Hepatocyte (in vitro differentiated cells): ENCODE results near the gene IMPDH2. TPM values are rescaled to one million over a fixed set of nuclear protein-coding genes. Genes with fewer than 3 reads are reported as not detected.
A peak's percentile ranks its signal among the peaks of the same experiment; 100 is the strongest.

Source experiments
- DNase-seq: peaks from one replicate; pipeline ENCODE4 v3.0.0-alpha.2; 2016; ENCODE audit warnings: low spot score
- H2AFZ ChIP-seq: fragments of 200-600 bp; sonication (generic); 2 replicates; pipeline ENCODE4 v1.6.0; 2016; ENCODE audit warnings: antibody characterized with exemption, mild to moderate bottlenecking
- H3K27ac ChIP-seq: fragments of 200-600 bp; sonication (generic); 2 replicates; pipeline ENCODE4 v1.5.1; 2016; ENCODE audit warnings: mild to moderate bottlenecking
- H3K27me3 ChIP-seq: fragments of 200-600 bp; sonication (generic); 2 replicates; pipeline ENCODE4 v1.6.1; 2016
- H3K36me3 ChIP-seq: fragments of 200-600 bp; sonication (generic); replicated peaks from 2 replicates; pipeline ENCODE4 v1.5.1; 2016; ENCODE audit warnings: low read depth; ENCODE audit not compliant: insufficient read depth
- H3K4me1 ChIP-seq: fragments of 200-600 bp; sonication (generic); 2 replicates; pipeline ENCODE4 v1.5.1; 2016; ENCODE audit warnings: mild to moderate bottlenecking, moderate library complexity; ENCODE audit not compliant: insufficient read depth
- H3K4me2 ChIP-seq: fragments of 200-600 bp; sonication (generic); 2 replicates; pipeline ENCODE4 v1.6.0; 2016
- H3K4me3 ChIP-seq: fragments of 200-600 bp; sonication (generic); 2 replicates; pipeline ENCODE4 v1.5.1; 2016; ENCODE audit warnings: mild to moderate bottlenecking
- H3K79me2 ChIP-seq: fragments of 200-600 bp; sonication (generic); 2 replicates; pipeline ENCODE4 v1.6.0; 2017; ENCODE audit warnings: mild to moderate bottlenecking
- H3K9me2 ChIP-seq: fragments of 200-600 bp; sonication (generic); replicated peaks from 2 replicates; pipeline ENCODE4 v1.6.0; 2017; ENCODE audit warnings: mild to moderate bottlenecking; ENCODE audit not compliant: insufficient read depth
- H3K9me3 ChIP-seq: fragments of 200-600 bp; sonication (generic); 2 replicates; pipeline ENCODE4 v1.5.1; 2016; ENCODE audit warnings: low read depth, mild to moderate bottlenecking
- H4K20me1 ChIP-seq: fragments of 200-600 bp; sonication (generic); 2 replicates; pipeline ENCODE4 v1.6.0; 2016; ENCODE audit warnings: mild to moderate bottlenecking; ENCODE audit not compliant: insufficient read depth, poor library complexity, severe bottlenecking
- EZH2 ChIP-seq: fragments of 200-600 bp; sonication (generic); IDR thresholded peaks from 2 replicates; pipeline ENCODE4 v1.6.1; 2016; ENCODE audit warnings: antibody characterized with exemption, mild to moderate bottlenecking, borderline replicate concordance
- EZH2phosphoT487 ChIP-seq: fragments of 200-600 bp; sonication (generic); IDR thresholded peaks from one replicate; pipeline ENCODE4 v1.6.1; 2018; ENCODE audit warnings: antibody characterized with exemption, mild to moderate bottlenecking, low read depth, moderate library complexity; ENCODE audit not compliant: unreplicated experiment, severe bottlenecking
- WGBS: methylation state at CpG from one replicate; pipeline ENCODE4 v1.1.6; 2016; ENCODE audit warnings: low lambda C conversion rate; ENCODE audit errors: missing lambda C conversion rate; 5-methylcytosine and 5-hydroxymethylcytosine counted together
- polyA plus RNA-seq: library from polyadenylated mRNA; unstranded; fragments of >200 nt; fragmentation: Nextera tagmentation; extraction: Ambion mirVana; gene quantifications from 2 replicates; pipeline ENCODE4 v1.2.1, GENCODE V29; 2016
- total RNA-seq: library from RNA; depleted of rRNA; stranded (reverse); fragments of >200 nt; gene quantifications from 2 replicates; pipeline ENCODE4 v1.2.3, GENCODE V29; 2014
- TF ChIP-seq, protein P1 (sequence below): fragments of 200-600 bp; sonication (generic); IDR thresholded peaks from 2 replicates; pipeline ENCODE4 v1.5.1; 2016; ENCODE audit warnings: antibody characterized with exemption, mild to moderate bottlenecking; ENCODE audit not compliant: poor library complexity

Gene IMPDH2
- total and polyA plus RNA-seq, 2 experiments from 2014 or later, result 115 to 180 TPM

DNA sequence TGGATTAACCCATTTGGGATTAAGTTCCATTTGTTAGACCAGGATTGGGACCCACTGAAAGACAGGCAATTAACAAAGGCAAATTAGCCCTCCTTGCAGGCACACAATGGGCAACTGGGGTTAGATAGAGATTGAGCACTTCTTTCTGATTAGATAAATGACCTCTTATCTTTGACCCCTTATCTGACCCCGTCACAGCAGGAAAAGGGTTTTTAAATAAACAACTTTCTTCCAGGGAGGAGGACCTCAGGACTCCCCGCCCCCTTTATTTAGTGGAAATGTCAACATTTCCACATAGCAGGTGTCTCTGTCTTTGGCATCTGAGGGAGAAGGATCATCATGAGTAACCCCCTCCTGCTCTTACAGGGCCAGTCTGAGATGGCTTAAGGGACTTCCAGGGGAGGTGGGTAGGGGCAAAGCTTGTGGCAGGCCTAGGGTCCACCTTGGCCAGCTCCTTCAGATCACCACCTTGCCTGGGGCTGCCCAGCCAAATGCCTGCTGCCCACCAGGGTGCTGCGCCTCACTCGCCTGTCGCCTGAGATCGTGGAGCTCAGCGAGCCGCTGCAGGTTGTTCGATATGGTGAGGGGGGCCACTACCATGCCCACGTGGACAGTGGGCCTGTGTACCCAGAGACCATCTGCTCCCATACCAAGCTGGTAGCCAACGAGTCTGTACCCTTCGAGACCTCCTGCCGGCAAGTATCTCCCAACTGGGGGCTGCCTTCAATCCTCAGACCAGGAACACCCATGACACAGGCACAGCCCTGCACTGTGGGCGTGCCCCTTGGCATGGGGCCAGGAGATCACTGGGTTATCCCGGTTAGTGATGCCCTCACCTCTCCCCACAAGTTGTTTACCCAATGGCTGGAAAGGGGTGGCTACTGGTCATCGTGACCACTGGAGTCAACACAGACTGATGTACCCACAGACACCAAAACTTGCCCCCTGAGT, 24.6 kb downstream of the IMPDH2 start:
- DNase-seq, result no peak
- H3K4me2 ChIP-seq, result no peak overlapping the region
- TF ChIP-seq, protein P1, sequence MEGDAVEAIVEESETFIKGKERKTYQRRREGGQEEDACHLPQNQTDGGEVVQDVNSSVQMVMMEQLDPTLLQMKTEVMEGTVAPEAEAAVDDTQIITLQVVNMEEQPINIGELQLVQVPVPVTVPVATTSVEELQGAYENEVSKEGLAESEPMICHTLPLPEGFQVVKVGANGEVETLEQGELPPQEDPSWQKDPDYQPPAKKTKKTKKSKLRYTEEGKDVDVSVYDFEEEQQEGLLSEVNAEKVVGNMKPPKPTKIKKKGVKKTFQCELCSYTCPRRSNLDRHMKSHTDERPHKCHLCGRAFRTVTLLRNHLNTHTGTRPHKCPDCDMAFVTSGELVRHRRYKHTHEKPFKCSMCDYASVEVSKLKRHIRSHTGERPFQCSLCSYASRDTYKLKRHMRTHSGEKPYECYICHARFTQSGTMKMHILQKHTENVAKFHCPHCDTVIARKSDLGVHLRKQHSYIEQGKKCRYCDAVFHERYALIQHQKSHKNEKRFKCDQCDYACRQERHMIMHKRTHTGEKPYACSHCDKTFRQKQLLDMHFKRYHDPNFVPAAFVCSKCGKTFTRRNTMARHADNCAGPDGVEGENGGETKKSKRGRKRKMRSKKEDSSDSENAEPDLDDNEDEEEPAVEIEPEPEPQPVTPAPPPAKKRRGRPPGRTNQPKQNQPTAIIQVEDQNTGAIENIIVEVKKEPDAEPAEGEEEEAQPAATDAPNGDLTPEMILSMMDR, result no peak
- TF ChIP-seq EZH2 (no peak), EZH2phosphoT487 (no peak)
- peaks cover 21% of the 10 kb centered on the region for H3K79me2 ChIP-seq
- H3K9me2 ChIP-seq, result no peaks in the 10 kb centered on the region
- H3K27me3 ChIP-seq, result no peaks in the 10 kb centered on the region
- H3K9me3 ChIP-seq, result no peaks in the 10 kb centered on the region
- no peak overlapping the region for H2AFZ ChIP-seq
- WGBS, result 90% methylated on average over 16 of the region's 16 CpGs
- no peak overlapping the region for H3K4me3 ChIP-seq
- no peak overlapping the region for H3K27ac ChIP-seq
- peaks cover 18% of the 10 kb centered on the region for H4K20me1 ChIP-seq
- no peaks in the 10 kb centered on the region for H3K36me3 ChIP-seq
- H3K4me1 ChIP-seq, result peaks cover 13% of the 10 kb centered on the region

DNA sequence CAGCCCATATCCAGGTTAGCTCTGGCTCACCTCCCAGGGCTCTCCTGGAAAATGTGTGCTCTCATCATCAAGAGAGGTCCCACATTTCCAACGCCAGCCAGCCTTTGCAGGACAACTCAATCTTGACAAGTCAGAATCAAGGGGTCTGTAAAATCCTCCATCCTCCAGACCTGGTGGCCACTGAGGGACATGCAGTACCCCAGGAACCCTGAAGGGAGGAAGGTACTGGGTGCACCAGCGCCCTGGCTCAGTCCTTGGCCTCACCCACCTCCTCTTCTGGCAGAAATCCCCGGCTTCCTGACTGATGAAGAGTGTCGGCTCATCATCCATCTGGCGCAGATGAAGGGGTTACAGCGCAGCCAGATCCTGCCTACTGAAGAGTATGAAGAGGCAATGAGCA, 28.0 kb downstream of the IMPDH2 start:
- WGBS, result 97% methylated on average over 6 of the region's 6 CpGs
- Histone ChIP-seq H3K36me3 (no peaks in the 10 kb centered on the region), H3K27ac (no peak overlapping the region), H3K9me3 (no peaks in the 10 kb centered on the region), H3K4me3 (no peak overlapping the region), H3K4me1 (peaks cover 23% of the 10 kb centered on the region), H3K79me2 (no peaks in the 10 kb centered on the region), H2AFZ (no peak overlapping the region), H4K20me1 (no peaks in the 10 kb centered on the region), H3K27me3 (no peaks in the 10 kb centered on the region), H3K9me2 (no peaks in the 10 kb centered on the region), H3K4me2 (no peak overlapping the region)
- no peak for DNase-seq
- TF ChIP-seq EZH2, result no peak
- TF ChIP-seq, protein P1, result no peak
- no peak for TF ChIP-seq EZH2phosphoT487

DNA sequence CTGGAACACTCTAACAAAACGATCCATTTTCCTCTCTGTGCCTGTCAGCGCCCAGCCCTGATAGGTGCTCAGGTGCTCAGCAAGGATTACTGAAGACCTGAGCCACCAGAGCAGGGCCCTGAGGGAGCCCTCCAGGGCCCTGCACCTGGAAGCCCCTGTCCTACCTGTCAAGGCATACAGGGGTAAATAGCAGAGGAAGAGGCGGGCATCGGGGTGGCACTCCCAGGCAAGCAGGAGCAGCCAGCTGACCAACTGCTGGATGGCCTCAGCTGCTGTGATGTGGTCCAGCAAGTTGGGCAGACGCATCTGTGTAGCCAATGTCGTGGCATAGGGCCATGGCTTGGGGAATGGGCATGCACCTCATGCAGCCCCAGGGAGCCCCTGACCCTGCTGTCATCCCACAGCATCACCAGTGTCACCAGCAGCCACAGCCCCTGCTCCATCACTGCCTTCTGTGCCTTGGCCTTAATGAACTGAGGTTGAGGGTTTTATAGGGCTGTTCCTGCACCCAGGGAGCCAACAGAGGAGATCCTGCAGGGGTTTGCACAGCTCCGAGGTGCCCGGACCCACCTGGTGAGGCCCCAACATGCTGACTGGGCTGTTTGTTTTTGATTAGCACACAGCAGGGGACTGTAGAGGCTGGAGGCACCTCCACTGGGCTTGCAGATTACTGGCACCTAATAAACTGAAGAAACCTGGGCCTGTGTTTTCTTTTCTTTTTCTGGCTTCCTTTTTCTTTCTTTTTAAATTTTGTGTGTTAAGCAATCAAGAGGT, 29.9 kb downstream of the IMPDH2 start:
- no peak for DNase-seq
- Histone ChIP-seq H3K4me3 (no peak overlapping the region), H3K27ac (peak overlapping the region; percentile 72), H3K79me2 (no peaks in the 10 kb centered on the region), H3K9me2 (no peaks in the 10 kb centered on the region), H3K9me3 (no peaks in the 10 kb centered on the region), H2AFZ (no peak overlapping the region), H3K4me2 (peak overlapping the region; percentile 41), H3K36me3 (no peaks in the 10 kb centered on the region), H3K27me3 (no peaks in the 10 kb centered on the region), H3K4me1 (peaks cover 23% of the 10 kb centered on the region), H4K20me1 (no peaks in the 10 kb centered on the region)
- WGBS, result 64% methylated on average over 8 of the region's 8 CpGs
- TF ChIP-seq EZH2phosphoT487 (no peak), EZH2 (no peak)
